DMS153 treated with DMSO at 0.1 percent for 48 hours (cell line): ENCODE results near the gene ZNF688.
"Not testable (repeated sequence)": the region's sequence is repeated elsewhere in the genome, so short reads cannot be mapped to it uniquely, and the experiment has no call there.

ENCODE experiments used
- DNase-seq: peaks from one replicate; lab custom pipeline; 2025; ENCODE audit not compliant: unreplicated experiment; lab: John Stamatoyannopoulos, UW

ZNF688 gene

GRCh38 chr16:30557957-30558788 is 13.3 kb downstream of the ZNF688 start, which contains the start of gene ZNF764:
ZNF764 (minus strand) TSS chr16:30558374; CDS start chr16:30558182, 192 bp downstream.
- peak; percentile 90 for DNase-seq

- no peak for DNase-seq
Measured at GRCh38 chr16:30557707-30557956, 13.9 kb downstream of the ZNF688 start.

- DNase-seq = no peak
Measured at GRCh38 chr16:30556125-30556473, 15.4 kb downstream of the ZNF688 start.

GRCh38 chr16:30555315-30556124 is 16.0 kb downstream of the ZNF688 start:
- no peak for DNase-seq

- DNase-seq = no peak
Measured at GRCh38 chr16:30554557-30555314, 16.8 kb downstream of the ZNF688 start.

GRCh38 chr16:30553393-30553899 is 18.1 kb downstream of the ZNF688 start:
- DNase-seq = no peak

GRCh38 chr16:30552956-30553355 is 18.6 kb downstream of the ZNF688 start:
- DNase-seq = no peak

GRCh38 chr16:30551781-30552180 is 19.7 kb downstream of the ZNF688 start:
- no peak for DNase-seq

- DNase-seq = no peak
Measured at GRCh38 chr16:30548416-30549253, 22.9 kb downstream of the ZNF688 start.

GRCh38 chr16:30546115-30546514 is 25.4 kb downstream of the ZNF688 start:
- DNase-seq = no peak

- DNase-seq = no peak
Measured at GRCh38 chr16:30543067-30543466, 28.4 kb downstream of the ZNF688 start.

- no peak for DNase-seq
Measured at GRCh38 chr16:30541502-30542329, 29.8 kb downstream of the ZNF688 start.

GRCh38 chr16:30540916-30541464 is 30.5 kb downstream of the ZNF688 start:
- DNase-seq = not testable (repeated sequence)

- DNase-seq = not testable (repeated sequence)
Measured at GRCh38 chr16:30539986-30540526, 31.5 kb downstream of the ZNF688 start.

GRCh38 chr16:30539000-30539964 is 32.2 kb downstream of the ZNF688 start:
- no peak for DNase-seq

- DNase-seq = not testable (repeated sequence)
Measured at GRCh38 chr16:30536391-30537024, 35.0 kb downstream of the ZNF688 start.

GRCh38 chr16:30535777-30536190 is 35.7 kb downstream of the ZNF688 start:
- DNase-seq = peak; percentile 66
